GM18507 (cell line): ENCODE results near the gene AUP1.

Experiments used
- DNase-seq: peaks from one replicate; pipeline ENCODE4 v3.0.0; 2011; ENCODE audit warnings: low read depth; ENCODE audit not compliant: insufficient read length; ENCODE audit errors: extremely low spot score
- FAIRE-seq: peaks from 2 replicates; lab custom pipeline; 2011; peaks lifted over from hg19 to GRCh38; lab: Jason Lieb, UNC

Gene AUP1

GRCh38 chr2:74540291-74540690 lies 10.8 kb upstream of the AUP1 start:
- DNase-seq (no peak), FAIRE-seq (no peak)

GRCh38 chr2:74538881-74539339 lies 9.4 kb upstream of the AUP1 start:
- no peak for DNase-seq

DNA sequence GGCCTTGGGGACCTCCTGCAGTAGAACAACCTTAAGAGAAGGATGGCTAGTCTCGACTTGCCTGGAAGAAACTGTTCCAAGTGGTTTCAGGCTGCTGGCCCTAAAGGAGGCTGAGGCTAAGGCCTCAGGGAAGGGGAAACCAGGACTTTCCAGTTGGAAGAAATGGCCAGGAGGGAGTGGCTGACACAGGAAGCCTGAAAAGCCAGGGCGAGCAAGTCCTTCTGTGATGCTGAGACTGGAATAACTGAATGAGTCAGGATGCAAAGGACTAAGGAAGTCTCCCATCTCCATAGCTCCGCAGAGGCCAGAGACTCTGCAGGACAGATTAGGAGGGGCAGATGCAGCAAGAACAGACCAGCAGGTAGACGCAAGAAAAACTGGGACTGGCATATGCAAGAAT lies 7.6 kb upstream of the AUP1 start:
- DNase-seq (no peak), FAIRE-seq (no peak)

More at GRCh38 chr2:74538881-74539339, 9.4 kb upstream of the AUP1 start:
- peak; percentile 67 for FAIRE-seq

DNA sequence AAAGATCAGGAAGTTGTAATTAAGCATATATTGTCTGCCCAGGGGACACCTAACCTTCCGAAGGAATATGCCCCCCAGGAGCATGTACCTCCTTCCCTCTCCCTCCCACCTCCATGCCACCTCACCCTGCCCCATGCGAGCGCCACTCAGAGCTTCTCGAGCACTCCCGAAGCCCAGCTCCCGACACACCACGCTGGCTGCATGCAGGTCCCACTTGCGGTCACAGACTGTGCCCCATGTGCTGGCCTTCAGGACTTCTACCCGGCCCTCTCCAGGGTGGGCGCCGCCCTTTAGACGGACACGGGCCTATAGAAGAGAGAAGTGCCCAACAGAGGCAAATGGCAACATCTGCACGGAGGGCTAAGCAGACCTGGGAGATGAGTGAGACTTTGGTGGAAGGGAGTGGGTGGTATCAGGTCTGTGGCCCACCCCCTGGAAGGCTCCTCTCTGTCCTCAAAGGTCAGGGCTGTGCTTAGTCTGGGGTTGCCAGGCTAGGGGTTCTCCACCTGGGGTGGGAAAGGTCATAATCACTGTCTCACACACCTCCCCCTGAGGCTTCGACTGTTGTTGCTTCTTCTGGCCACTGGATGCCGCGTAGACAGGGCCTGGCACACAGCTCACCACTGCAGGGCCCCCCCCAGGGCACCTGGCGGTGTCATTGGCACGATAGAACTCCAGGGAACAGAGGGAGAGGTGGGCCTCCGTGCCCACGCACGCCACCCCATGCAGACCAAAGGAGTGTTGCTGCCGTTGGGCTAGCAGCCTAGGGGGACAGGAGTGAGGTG lies 6.9 kb upstream of the AUP1 start:
- DNase-seq (no peak), FAIRE-seq (no peak)

DNA sequence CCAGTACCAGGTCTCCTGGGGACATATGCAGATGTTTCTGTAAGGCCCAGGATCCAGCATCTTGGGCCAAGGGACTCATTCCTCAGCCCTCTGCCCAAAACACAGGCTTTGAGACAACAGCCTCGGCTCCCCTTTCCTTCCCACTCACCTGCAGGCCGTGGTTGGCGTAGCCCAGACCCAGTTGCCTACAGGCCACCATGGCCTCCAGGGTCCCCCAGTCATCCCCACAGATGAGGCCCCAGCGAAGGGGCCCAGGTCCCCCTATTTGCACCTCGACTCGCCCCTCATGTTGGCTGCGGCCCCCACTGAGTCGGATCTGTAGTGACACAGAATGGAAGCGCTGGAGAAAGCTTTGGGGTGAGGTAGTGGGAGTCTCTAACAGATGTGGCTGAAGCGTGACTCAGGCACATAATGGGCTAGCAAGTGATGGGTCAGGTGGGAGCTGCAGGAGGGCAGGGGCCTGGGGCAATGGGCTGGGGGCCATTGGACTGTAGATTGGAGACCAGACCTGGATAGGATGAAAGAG lies 6.0 kb upstream of the AUP1 start:
- no peak for FAIRE-seq

GRCh38 chr2:74534411-74534810 lies 4.9 kb upstream of the AUP1 start:
- FAIRE-seq (no peak), DNase-seq (no peak)

More for the DNA sequence above, 6.0 kb upstream of the AUP1 start:
- DNase-seq: no peak

DNA sequence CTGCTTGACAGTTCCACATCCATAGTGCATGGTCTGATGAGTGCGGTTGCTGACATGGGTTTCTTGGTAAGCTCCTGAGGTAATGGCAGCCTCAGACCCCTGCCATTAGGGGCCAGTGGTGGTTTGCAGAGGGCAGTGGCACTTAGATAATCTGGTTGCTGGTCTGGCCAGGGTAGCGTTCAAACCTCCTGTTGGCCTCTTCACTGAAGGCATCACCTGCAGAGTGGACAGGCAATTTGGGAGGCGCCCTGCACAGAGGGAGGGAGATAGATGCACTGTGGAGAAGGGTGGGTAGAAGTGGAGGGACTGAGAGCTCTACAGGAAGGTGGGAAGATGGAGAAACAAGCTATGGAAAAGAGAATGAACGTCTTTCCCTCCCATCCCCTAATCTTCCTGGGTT lies 4.0 kb upstream of the AUP1 start:
- no peak for FAIRE-seq
- DNase-seq: no peak

DNA sequence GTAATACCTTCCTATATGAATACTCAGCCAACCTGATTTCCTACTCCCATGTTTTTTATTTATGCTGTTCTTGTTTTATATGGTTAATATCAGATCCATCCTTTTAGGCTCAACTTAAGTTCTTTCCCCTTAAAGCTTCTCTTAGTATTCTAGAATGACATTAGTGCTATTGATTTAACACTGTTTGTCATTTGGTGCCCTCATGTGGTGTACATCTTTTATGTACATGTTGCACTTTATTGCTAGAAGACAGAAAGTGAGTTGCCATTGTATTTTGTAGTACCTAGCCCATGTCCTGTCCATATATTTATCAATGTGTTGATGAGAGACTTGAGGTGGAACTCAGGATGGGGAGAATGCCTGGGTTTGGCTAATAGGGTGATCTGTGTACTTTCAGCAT lies 2.7 kb upstream of the AUP1 start:
- DNase-seq (no peak), FAIRE-seq (no peak)

GRCh38 chr2:74531666-74532065 lies 2.2 kb upstream of the AUP1 start:
- DNase-seq (no peak), FAIRE-seq (no peak)

- FAIRE-seq (peak; percentile 86), DNase-seq (no peak)
Observed at GRCh38 chr2:74530239-74531187, 1.0 kb upstream of the AUP1 start.

- FAIRE-seq (no peak), DNase-seq (no peak)
Observed at GRCh38 chr2:74528600-74529356, 728 bp downstream of the AUP1 start.

GRCh38 chr2:74527741-74528140 lies 1.8 kb downstream of the AUP1 start:
- DNase-seq: no peak
- FAIRE-seq: no peak

DNA sequence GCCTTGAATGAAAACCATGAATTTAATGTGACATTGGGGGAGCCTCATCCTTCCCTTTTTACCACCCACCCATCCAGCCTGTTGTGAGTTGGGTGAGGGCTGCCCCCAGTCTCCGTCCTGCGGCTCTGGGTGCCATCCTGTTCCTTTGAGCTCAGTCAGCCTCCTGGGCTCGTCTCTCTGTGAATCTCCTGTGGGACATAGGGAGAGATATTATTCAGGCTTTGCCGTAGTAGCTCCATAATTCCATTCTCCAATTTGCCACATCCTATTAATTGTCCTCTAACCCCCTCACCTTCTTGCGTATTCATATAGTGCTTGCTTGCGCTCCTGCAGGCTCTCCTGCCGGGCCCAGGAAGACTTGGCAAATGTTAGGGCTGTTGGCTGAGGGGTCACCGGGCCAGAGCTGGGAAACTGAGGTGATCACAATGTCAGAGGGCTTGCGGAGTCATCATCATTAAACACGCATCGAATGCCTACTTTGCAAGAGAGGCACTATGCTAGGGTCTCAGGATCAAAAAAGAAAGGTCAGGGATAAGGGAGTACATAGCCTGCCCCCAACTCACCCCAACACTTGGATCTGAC lies 2.8 kb downstream of the AUP1 start:
- FAIRE-seq (no peak), DNase-seq (no peak)

DNA sequence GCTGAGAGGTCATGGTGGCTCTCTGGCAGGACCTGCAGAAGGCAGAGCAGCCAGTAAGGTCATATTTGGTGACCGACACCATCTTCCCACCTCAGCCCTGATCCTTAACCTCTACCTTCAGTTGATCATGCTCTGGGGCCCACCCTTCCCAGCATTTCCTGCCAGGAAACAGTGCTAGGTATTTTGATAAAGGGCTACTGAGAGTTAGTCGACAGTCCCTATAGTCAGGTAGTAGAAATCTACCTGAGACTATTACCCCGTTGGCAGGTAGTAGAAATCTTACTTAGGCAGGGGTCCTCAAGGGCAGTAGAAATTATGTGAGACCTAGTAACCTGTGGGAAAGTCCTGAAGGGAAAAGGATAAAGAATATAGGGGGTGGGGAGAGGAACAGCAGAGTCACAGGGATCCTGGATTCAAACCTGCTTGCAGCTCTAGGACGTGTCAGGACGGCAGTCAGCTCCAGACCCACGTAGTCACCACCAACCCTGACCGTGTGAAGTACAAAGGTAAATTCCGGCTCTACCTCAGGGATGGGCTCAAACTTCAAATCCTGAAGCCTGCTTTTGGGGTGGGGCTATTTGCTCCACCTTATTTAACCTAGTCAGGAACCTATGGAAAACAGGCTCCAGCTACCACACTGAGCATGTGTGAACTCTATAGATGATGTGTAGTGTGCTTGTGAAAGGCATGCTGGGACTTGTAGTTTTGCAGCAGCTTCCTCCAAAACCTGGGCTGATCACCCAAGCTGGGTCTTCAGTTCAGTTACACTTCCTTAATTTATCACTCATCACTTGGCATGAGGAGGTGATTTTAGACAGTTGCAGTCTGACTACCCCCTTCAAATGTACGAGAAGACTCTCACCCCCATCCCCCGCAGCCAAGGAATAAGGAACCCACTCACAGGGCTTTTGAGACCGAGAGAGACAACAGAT lies 3.5 kb downstream of the AUP1 start, which contains the start of gene DQX1:
TSS of gene DQX1 (minus strand) at position 515 of the 932 bp plus-strand sequence. CDS start at position 13, 502 bp downstream.
- FAIRE-seq (peak; percentile 81), DNase-seq (no peak)

DNA sequence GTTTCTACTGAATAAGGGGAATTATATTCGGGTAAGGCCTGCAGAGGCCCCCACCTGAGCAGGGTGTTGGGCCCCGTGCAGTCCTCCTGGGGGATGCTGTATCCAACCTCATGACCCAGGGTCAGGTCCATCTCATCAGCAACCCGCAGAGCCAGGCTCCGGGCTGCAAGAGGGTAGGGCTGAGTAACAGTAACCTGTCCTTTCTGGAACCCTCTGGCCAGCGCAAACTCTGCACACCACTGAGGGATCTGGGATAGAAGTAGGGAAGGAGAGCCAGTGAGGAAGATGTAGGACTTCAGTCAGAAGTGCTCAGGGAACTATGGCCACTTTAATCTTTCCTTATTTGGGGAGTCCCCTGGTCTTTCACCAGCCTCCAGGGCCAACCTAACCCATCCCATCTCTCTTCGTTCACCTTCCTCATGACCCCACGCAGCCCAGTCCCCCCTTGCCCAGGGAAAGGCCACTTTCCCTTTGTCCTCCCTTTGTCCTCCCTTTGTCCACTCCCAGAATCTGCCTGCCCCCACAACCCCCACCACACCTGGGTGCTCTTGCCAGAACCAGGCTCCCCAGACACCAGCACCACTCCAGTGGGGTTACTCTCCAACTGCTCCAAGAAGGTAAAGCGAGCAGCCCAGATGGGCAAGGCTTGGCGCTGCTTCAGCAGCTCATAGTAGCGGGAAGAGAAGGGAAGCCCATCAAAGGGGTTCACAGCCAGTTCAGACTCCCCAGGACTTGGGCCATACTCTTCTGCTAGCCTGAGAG lies 4.4 kb downstream of the AUP1 start:
- FAIRE-seq (no peak), DNase-seq (no peak)

GRCh38 chr2:74524005-74524404 lies 5.5 kb downstream of the AUP1 start:
- DNase-seq (no peak), FAIRE-seq (no peak)

- DNase-seq: no peak
- no peak for FAIRE-seq
Observed at GRCh38 chr2:74522516-74522915, 7.0 kb downstream of the AUP1 start.
